ACC112 (cell line): Measurements from ENCODE around the gene GRIK4.
"Not testable (repeated sequence)": the region's sequence is repeated elsewhere in the genome, so short reads cannot be mapped to it uniquely, and the experiment has no call there.

Experiments used
- H2AFZ ChIP-seq: fragments of 200-600 bp; sonication (generic); one replicate; pipeline ENCODE4 v1.6.0; 2017; ENCODE audit warnings: antibody characterized with exemption, low read length; ENCODE audit not compliant: unreplicated experiment
- H3K27ac ChIP-seq: fragments of 200-600 bp; sonication (generic); 2 replicates; pipeline ENCODE4 v1.5.1; 2014; ENCODE audit warnings: low read depth, mild to moderate bottlenecking, antibody characterized with exemption, low read length, moderate library complexity
- H3K27me3 ChIP-seq: fragments of 200-600 bp; sonication (generic); 2 replicates; pipeline ENCODE4 v1.6.1; 2014; ENCODE audit warnings: mild to moderate bottlenecking, antibody characterized with exemption, low read length, moderate library complexity, mixed read lengths; ENCODE audit not compliant: insufficient read depth
- H3K36me3 ChIP-seq: fragments of 200-600 bp; sonication (generic); 2 replicates; pipeline ENCODE4 v1.6.1; 2016; ENCODE audit warnings: mild to moderate bottlenecking, antibody characterized with exemption, low read length, moderate library complexity, mixed read lengths; ENCODE audit not compliant: insufficient read depth
- H3K4me1 ChIP-seq: fragments of 200-600 bp; sonication (generic); one replicate; pipeline ENCODE4 v1.6.1; 2016; ENCODE audit warnings: low read length, mixed read lengths; ENCODE audit not compliant: insufficient read depth, unreplicated experiment, control insufficient read depth
- H3K4me3 ChIP-seq: fragments of 200-600 bp; sonication (generic); 2 replicates; pipeline ENCODE4 v1.5.1; 2014; ENCODE audit warnings: mild to moderate bottlenecking, low read depth, low read length
- H3K79me2 ChIP-seq: fragments of 200-600 bp; sonication (generic); one replicate; pipeline ENCODE4 v1.6.0; 2016; ENCODE audit warnings: low read length; ENCODE audit not compliant: control insufficient read depth, unreplicated experiment, insufficient read depth

The GRIK4 gene

GRCh38 chr11:120785576-120785975 lies 274.0 kb downstream of the GRIK4 start:
- no peak overlapping the region for H3K4me3 ChIP-seq
- peaks cover 34% of the 10 kb centered on the region for H3K27me3 ChIP-seq
- no peaks in the 10 kb centered on the region for H3K4me1 ChIP-seq
- no peaks in the 10 kb centered on the region for H3K36me3 ChIP-seq
- no peaks in the 10 kb centered on the region for H3K79me2 ChIP-seq
- no peak overlapping the region for H2AFZ ChIP-seq
- no peak overlapping the region for H3K27ac ChIP-seq

- H3K27me3 ChIP-seq = peaks cover 38% of the 10 kb centered on the region
Observed at GRCh38 chr11:120786206-120786735, 274.7 kb downstream of the GRIK4 start.

GRCh38 chr11:120787224-120787623 lies 275.7 kb downstream of the GRIK4 start:
- not testable (repeated sequence) for H3K36me3 ChIP-seq, H3K27ac ChIP-seq, H2AFZ ChIP-seq, H3K4me1 ChIP-seq, H3K79me2 ChIP-seq, H3K4me3 ChIP-seq
- H3K27me3 ChIP-seq = peaks cover 48% of the 10 kb centered on the region

More at GRCh38 chr11:120786206-120786735, 274.7 kb downstream of the GRIK4 start:
- no peak overlapping the region for H2AFZ ChIP-seq
- H3K4me1 ChIP-seq = no peaks in the 10 kb centered on the region
- H3K79me2 ChIP-seq = no peaks in the 10 kb centered on the region
- H3K27ac ChIP-seq = no peak overlapping the region
- H3K4me3 ChIP-seq = no peak overlapping the region
- H3K36me3 ChIP-seq = no peaks in the 10 kb centered on the region

- Histone ChIP-seq H2AFZ (no peak overlapping the region), H3K4me1 (no peaks in the 10 kb centered on the region), H3K27me3 (peaks cover 49% of the 10 kb centered on the region), H3K79me2 (no peaks in the 10 kb centered on the region), H3K4me3 (no peak overlapping the region), H3K27ac (no peak overlapping the region), H3K36me3 (no peaks in the 10 kb centered on the region)
Observed at GRCh38 chr11:120789391-120789790, 277.8 kb downstream of the GRIK4 start.

GRCh38 chr11:120792306-120792705 lies 280.8 kb downstream of the GRIK4 start:
- Histone ChIP-seq H3K79me2 (no peaks in the 10 kb centered on the region), H3K4me3 (no peak overlapping the region), H3K4me1 (no peaks in the 10 kb centered on the region), H2AFZ (no peak overlapping the region), H3K36me3 (no peaks in the 10 kb centered on the region), H3K27me3 (peaks cover 50% of the 10 kb centered on the region), H3K27ac (no peak overlapping the region)

- Histone ChIP-seq H3K79me2 (no peaks in the 10 kb centered on the region), H2AFZ (no peak overlapping the region), H3K27me3 (peaks cover 56% of the 10 kb centered on the region), H3K4me1 (no peaks in the 10 kb centered on the region), H3K36me3 (no peaks in the 10 kb centered on the region), H3K27ac (no peak overlapping the region), H3K4me3 (no peak overlapping the region)
Observed at GRCh38 chr11:120793150-120793549, 281.6 kb downstream of the GRIK4 start.

- Histone ChIP-seq H3K27me3 (peaks cover 56% of the 10 kb centered on the region), H3K36me3 (no peaks in the 10 kb centered on the region), H3K79me2 (no peaks in the 10 kb centered on the region), H3K27ac (no peak overlapping the region), H3K4me3 (no peak overlapping the region), H3K4me1 (no peaks in the 10 kb centered on the region), H2AFZ (no peak overlapping the region)
Observed at GRCh38 chr11:120793806-120794479, 282.4 kb downstream of the GRIK4 start.

- Histone ChIP-seq H3K4me1 (no peaks in the 10 kb centered on the region), H3K79me2 (no peaks in the 10 kb centered on the region), H3K27me3 (peaks cover 60% of the 10 kb centered on the region), H3K36me3 (no peaks in the 10 kb centered on the region), H3K4me3 (no peak overlapping the region), H3K27ac (no peak overlapping the region), H2AFZ (no peak overlapping the region)
Observed at GRCh38 chr11:120794748-120795147, 283.2 kb downstream of the GRIK4 start.

GRCh38 chr11:120795185-120795584 lies 283.6 kb downstream of the GRIK4 start:
- Histone ChIP-seq H3K4me3 (no peak overlapping the region), H2AFZ (no peak overlapping the region), H3K4me1 (no peaks in the 10 kb centered on the region), H3K79me2 (no peaks in the 10 kb centered on the region), H3K36me3 (no peaks in the 10 kb centered on the region), H3K27me3 (peaks cover 57% of the 10 kb centered on the region), H3K27ac (no peak overlapping the region)

GRCh38 chr11:120797143-120797542 lies 285.6 kb downstream of the GRIK4 start:
- Histone ChIP-seq H3K27me3 (peaks cover 49% of the 10 kb centered on the region; the same call in 1 of the 2 replicates), H3K36me3 (no peaks in the 10 kb centered on the region), H3K79me2 (no peaks in the 10 kb centered on the region), H2AFZ (no peak overlapping the region), H3K4me1 (no peaks in the 10 kb centered on the region), H3K4me3 (no peak overlapping the region), H3K27ac (no peak overlapping the region)

- Histone ChIP-seq H3K36me3 (no peaks in the 10 kb centered on the region), H3K27ac (no peak overlapping the region), H3K4me3 (no peak overlapping the region), H3K79me2 (no peaks in the 10 kb centered on the region), H3K27me3 (peaks cover 42% of the 10 kb centered on the region; the same call in 1 of the 2 replicates), H3K4me1 (no peaks in the 10 kb centered on the region), H2AFZ (no peak overlapping the region)
Observed at GRCh38 chr11:120798854-120799253, 287.3 kb downstream of the GRIK4 start.
